ENCODE measurements around the gene STK39. TPM values are rescaled to one million over a fixed set of nuclear protein-coding genes. Genes with fewer than 3 reads are reported as not detected.

The STK39 gene
- total RNA-seq, 1 experiment from 2014 or later, result 2.9 TPM

DNA sequence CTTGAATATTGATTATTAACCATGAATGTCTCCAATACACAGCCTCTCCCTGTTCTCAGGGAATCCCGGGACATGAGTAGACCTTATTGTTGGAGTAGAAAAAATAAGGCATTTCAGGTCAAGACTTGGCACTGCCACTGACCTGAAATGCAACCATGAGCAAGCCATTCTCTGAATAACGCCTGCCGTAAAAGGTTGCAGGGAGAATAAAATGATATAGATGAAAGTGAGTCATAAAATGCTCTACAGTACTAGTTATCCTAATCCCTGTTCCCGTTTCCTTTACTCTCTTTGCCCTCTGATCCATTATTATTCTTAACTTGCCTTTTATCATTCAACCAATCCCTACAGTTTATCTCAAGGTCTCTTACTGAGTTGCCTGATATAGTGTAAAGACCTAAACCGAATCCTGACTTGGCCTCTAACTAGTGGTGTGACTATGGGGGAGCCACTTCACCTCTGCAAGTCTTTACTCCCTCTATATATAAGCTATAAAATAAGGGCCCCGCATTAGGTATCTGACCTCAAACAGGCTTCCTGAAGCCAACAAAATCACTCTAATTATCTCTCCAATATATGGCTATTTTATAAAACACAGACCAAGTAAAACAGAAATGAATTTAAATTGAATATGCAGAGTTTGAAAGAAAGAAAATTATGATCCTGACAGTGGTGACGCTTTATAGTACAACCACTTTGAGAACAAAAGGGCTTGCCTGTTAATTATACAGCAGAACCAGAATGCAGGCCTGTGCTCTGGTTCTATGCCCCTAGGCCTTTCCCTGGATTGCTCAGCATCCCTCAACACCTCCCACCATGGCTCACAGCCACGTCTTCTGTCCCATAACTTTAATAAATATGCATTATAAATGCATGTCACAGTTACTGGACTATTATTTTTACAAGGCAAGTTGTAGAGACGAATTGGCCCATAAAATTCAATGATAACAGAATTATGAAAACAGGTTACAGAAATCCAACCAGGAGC is 183.1 kb downstream of the STK39 start:
- no peaks in the 10 kb centered on the region for H3K27me3 Mint-ChIP-seq (ENCODE audit: insufficient read depth, unreplicated experiment)
- H3K9me3 Mint-ChIP-seq (ENCODE audit: unreplicated experiment), result no peaks in the 10 kb centered on the region
- H3K36me3 Mint-ChIP-seq (ENCODE audit: insufficient read depth, unreplicated experiment), result no peaks in the 10 kb centered on the region
- ChIA-PET POLR2A (no interaction called here), CTCF (no interaction called here)
- H3K9me3 ChIP-seq, result no peaks in the 10 kb centered on the region
- intact Hi-C loops (cut with micrococcal nuclease; ENCODE audit: unreplicated experiment), result no loop called here
- BruUV-seq (replicated peaks), result no TSS peak
- TF ChIP-seq, protein P1, sequence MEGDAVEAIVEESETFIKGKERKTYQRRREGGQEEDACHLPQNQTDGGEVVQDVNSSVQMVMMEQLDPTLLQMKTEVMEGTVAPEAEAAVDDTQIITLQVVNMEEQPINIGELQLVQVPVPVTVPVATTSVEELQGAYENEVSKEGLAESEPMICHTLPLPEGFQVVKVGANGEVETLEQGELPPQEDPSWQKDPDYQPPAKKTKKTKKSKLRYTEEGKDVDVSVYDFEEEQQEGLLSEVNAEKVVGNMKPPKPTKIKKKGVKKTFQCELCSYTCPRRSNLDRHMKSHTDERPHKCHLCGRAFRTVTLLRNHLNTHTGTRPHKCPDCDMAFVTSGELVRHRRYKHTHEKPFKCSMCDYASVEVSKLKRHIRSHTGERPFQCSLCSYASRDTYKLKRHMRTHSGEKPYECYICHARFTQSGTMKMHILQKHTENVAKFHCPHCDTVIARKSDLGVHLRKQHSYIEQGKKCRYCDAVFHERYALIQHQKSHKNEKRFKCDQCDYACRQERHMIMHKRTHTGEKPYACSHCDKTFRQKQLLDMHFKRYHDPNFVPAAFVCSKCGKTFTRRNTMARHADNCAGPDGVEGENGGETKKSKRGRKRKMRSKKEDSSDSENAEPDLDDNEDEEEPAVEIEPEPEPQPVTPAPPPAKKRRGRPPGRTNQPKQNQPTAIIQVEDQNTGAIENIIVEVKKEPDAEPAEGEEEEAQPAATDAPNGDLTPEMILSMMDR (IDR thresholded peaks at IDR 0.05; ENCODE audit: insufficient read depth in 1 of 2, low read depth in 1 of 2, low read length in 1 of 2, severe bottlenecking in 1 of 2, unreplicated experiment in 1 of 2), result no peak
- no peaks in the 10 kb centered on the region for H3K27me3 ChIP-seq (replicated peaks; ENCODE audit: control insufficient read depth, insufficient read depth, low read length)
- H3K4me3 ChIP-seq (ENCODE audit: low read depth, low read length), result no peak overlapping the region
- H3K4me1 Mint-ChIP-seq (ENCODE audit: low read depth, unreplicated experiment), result no peaks in the 10 kb centered on the region
- H3K4me1 ChIP-seq, result 0 out of 2 replicates have a peak, but pooled peaks cover 3% of the 10 kb centered on the region
- DNase-seq, result no peak
- H3K4me3 Mint-ChIP-seq (ENCODE audit: unreplicated experiment), result no peak overlapping the region
- H3K27ac Mint-ChIP-seq (ENCODE audit: unreplicated experiment), result no peak overlapping the region
- no peaks in the 10 kb centered on the region for H3K36me3 ChIP-seq (ENCODE audit: control insufficient read depth, insufficient read depth, low read length)

DNA sequence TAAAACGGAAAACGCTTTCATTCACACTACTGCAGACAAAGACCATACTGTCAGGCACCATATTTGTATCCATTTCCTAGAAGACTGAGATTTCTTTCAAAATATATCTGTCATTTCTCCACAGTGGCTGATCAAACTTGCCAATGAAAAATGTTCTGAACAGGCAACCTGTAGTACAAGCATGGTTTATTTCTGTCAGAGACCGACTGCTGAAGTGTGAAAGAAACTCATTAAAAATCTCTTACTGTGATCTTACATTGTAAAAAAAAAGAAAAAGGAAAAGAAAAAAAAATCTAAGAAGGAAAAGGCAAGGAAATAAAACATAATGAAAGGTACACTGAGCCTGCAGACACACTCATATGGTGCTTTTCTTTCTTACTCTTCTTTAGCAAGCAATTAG is 184.5 kb downstream of the STK39 start:
- DNase-seq, result no peak
- ChIA-PET POLR2A (no interaction called here), CTCF (no interaction called here)
- H3K4me3 ChIP-seq (ENCODE audit: low read depth, low read length), result no peak overlapping the region
- Mint-ChIP-seq H3K4me3 (ENCODE audit: unreplicated experiment) (no peak overlapping the region), H3K36me3 (ENCODE audit: insufficient read depth, unreplicated experiment) (no peaks in the 10 kb centered on the region), H3K27ac (ENCODE audit: unreplicated experiment) (no peak overlapping the region), H3K27me3 (ENCODE audit: insufficient read depth, unreplicated experiment) (no peaks in the 10 kb centered on the region), H3K9me3 (ENCODE audit: unreplicated experiment) (no peaks in the 10 kb centered on the region), H3K4me1 (ENCODE audit: low read depth, unreplicated experiment) (no peaks in the 10 kb centered on the region)
- intact Hi-C loops (cut with micrococcal nuclease; ENCODE audit: unreplicated experiment), result no loop called here
- TF ChIP-seq, protein P1 (IDR thresholded peaks at IDR 0.05; ENCODE audit: insufficient read depth in 1 of 2, low read depth in 1 of 2, low read length in 1 of 2, severe bottlenecking in 1 of 2, unreplicated experiment in 1 of 2), result no peak
- H3K27me3 ChIP-seq (replicated peaks; ENCODE audit: control insufficient read depth, insufficient read depth, low read length), result no peaks in the 10 kb centered on the region
- no TSS peak for BruUV-seq (replicated peaks)
- H3K36me3 ChIP-seq (ENCODE audit: control insufficient read depth, insufficient read depth, low read length), result no peaks in the 10 kb centered on the region
- H3K4me1 ChIP-seq, result 0 out of 2 replicates have a peak, but pooled peaks cover 3% of the 10 kb centered on the region
- H3K9me3 ChIP-seq, result no peaks in the 10 kb centered on the region

DNA sequence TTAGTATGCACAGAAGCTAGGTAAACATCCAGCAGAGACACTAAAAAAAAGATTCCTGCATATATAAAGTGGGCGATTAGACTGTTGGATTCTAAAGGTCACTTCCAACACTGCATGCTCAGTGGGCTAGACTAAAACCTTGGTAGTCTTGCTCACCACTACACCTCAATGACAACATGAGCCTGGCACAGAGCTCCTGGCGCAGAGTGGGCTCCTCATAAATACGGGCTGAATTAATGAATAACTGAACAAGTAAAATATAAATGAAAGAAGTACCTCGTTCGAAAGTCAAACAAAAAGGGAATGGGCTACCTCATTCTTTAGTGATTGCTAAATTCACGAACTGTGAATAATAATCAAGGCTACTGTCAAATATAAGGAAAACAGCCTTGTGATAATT is 185.3 kb downstream of the STK39 start:
- Mint-ChIP-seq H3K36me3 (ENCODE audit: insufficient read depth, unreplicated experiment) (no peaks in the 10 kb centered on the region), H3K27ac (ENCODE audit: unreplicated experiment) (no peak overlapping the region), H3K9me3 (ENCODE audit: unreplicated experiment) (no peaks in the 10 kb centered on the region), H3K27me3 (ENCODE audit: insufficient read depth, unreplicated experiment) (no peaks in the 10 kb centered on the region), H3K4me3 (ENCODE audit: unreplicated experiment) (no peak overlapping the region), H3K4me1 (ENCODE audit: low read depth, unreplicated experiment) (no peaks in the 10 kb centered on the region)
- ChIA-PET CTCF (no interaction called here), POLR2A (no interaction called here)
- no peaks in the 10 kb centered on the region for H3K36me3 ChIP-seq (ENCODE audit: control insufficient read depth, insufficient read depth, low read length)
- TF ChIP-seq, protein P1 (IDR thresholded peaks at IDR 0.05; ENCODE audit: insufficient read depth in 1 of 2, low read depth in 1 of 2, low read length in 1 of 2, severe bottlenecking in 1 of 2, unreplicated experiment in 1 of 2), result no peak
- H3K4me3 ChIP-seq (ENCODE audit: low read depth, low read length), result no peak overlapping the region
- no TSS peak for BruUV-seq (replicated peaks)
- no peak for DNase-seq
- intact Hi-C loops (cut with micrococcal nuclease; ENCODE audit: unreplicated experiment), result no loop called here
- H3K4me1 ChIP-seq, result 0 out of 2 replicates have a peak, but pooled peaks cover 3% of the 10 kb centered on the region
- no peaks in the 10 kb centered on the region for H3K27me3 ChIP-seq (replicated peaks; ENCODE audit: control insufficient read depth, insufficient read depth, low read length)
- no peaks in the 10 kb centered on the region for H3K9me3 ChIP-seq

Measured in Caco-2 (cell line).